HG03159 (cell line): ENCODE data around the gene PFKFB3.

Source experiments
- ATAC-seq: cut with Tn5 transposase; IDR thresholded peaks from one replicate; pipeline ENCODE4 v1.9.1; 2021; ENCODE audit warnings: mild to moderate bottlenecking, moderate library complexity; ENCODE audit not compliant: unreplicated experiment

Gene PFKFB3

GRCh38 chr10:6219494-6219836 is 16.7 kb downstream of the PFKFB3 start:
- ATAC-seq, result no peak

- ATAC-seq, result no peak
Measured at GRCh38 chr10:6220418-6221191, 17.9 kb downstream of the PFKFB3 start.

GRCh38 chr10:6221192-6221940 is 18.6 kb downstream of the PFKFB3 start:
- no peak for ATAC-seq

- ATAC-seq, result no peak
Measured at GRCh38 chr10:6221971-6222751, 19.4 kb downstream of the PFKFB3 start.

GRCh38 chr10:6222755-6223154 is 20.0 kb downstream of the PFKFB3 start:
- no peak for ATAC-seq

- ATAC-seq, result no peak
Measured at GRCh38 chr10:6223981-6224380, 21.2 kb downstream of the PFKFB3 start.

- ATAC-seq, result no peak
Measured at GRCh38 chr10:6224781-6225180, 22.0 kb downstream of the PFKFB3 start.

GRCh38 chr10:6225263-6225814 is 22.6 kb downstream of the PFKFB3 start:
- no peak for ATAC-seq

GRCh38 chr10:6226216-6226615 is 23.5 kb downstream of the PFKFB3 start:
- no peak for ATAC-seq

GRCh38 chr10:6227346-6227745 is 24.6 kb downstream of the PFKFB3 start:
- no peak for ATAC-seq

GRCh38 chr10:6228010-6228511 is 25.3 kb downstream of the PFKFB3 start:
- ATAC-seq, result no peak

- no peak for ATAC-seq
Measured at GRCh38 chr10:6228647-6229046, 25.9 kb downstream of the PFKFB3 start.

GRCh38 chr10:6229290-6229689 is 26.6 kb downstream of the PFKFB3 start:
- no peak for ATAC-seq

GRCh38 chr10:6229746-6230145 is 27.0 kb downstream of the PFKFB3 start:
- no peak for ATAC-seq

- ATAC-seq, result no peak
Measured at GRCh38 chr10:6230315-6230714, 27.6 kb downstream of the PFKFB3 start.

GRCh38 chr10:6231146-6231545 is 28.4 kb downstream of the PFKFB3 start:
- ATAC-seq, result no peak

- ATAC-seq, result no peak
Measured at GRCh38 chr10:6231730-6232129, 29.0 kb downstream of the PFKFB3 start.

- no peak for ATAC-seq
Measured at GRCh38 chr10:6232225-6232807, 29.6 kb downstream of the PFKFB3 start.

- no peak for ATAC-seq
Measured at GRCh38 chr10:6232846-6233724, 30.4 kb downstream of the PFKFB3 start.
